GM19099 (cell line): ENCODE measurements around the gene NRG2.

Experiments used
- POLR2A ChIP-seq: IDR thresholded peaks from 3 replicates; pipeline ENCODE4 v1.6.1; 2011; ENCODE audit warnings: low read depth; ENCODE audit not compliant: insufficient read length; ENCODE audit errors: extremely low read depth

The NRG2 gene

DNA sequence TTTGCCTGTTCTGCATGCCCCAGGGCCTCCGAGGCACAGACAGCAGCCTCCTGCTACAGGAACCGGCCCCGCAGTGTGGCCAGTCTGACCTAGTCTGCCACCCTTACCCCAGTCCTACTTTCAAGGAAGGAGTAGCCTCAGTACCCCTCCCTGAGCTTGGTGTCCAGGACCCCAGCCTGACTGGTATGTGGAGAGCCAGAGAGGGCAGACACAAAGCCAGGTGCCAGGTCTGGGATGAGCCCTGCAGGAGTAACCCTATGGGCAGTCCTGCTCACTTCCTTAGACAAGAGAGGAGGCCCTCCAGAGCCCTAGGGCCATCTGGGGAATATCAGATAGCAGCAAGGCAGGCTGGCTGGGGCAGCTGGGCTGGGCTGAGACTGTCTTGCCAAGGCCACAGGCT is 67.8 kb downstream of the NRG2 start:
- no peak for TF ChIP-seq POLR2A

DNA sequence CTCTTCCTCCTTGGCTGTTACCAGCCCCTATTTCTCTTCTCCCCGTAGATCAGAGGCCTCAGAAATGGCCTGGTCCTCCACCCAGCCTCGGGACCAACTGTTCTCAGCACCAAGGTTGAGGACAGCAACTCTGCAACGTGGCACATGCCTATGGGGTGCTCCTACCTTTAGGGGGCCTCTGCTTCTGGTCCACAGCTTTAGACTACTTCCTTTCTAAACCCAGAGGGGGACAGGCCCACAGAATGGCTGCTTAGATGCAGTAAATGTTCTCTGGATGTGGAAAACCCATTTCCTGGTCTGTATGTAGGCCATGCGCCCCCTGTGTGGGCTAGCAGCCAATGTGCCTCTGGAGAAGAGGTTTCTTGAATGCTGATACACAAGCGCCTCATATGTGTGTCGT is 68.4 kb downstream of the NRG2 start:
- no peak for TF ChIP-seq POLR2A

DNA sequence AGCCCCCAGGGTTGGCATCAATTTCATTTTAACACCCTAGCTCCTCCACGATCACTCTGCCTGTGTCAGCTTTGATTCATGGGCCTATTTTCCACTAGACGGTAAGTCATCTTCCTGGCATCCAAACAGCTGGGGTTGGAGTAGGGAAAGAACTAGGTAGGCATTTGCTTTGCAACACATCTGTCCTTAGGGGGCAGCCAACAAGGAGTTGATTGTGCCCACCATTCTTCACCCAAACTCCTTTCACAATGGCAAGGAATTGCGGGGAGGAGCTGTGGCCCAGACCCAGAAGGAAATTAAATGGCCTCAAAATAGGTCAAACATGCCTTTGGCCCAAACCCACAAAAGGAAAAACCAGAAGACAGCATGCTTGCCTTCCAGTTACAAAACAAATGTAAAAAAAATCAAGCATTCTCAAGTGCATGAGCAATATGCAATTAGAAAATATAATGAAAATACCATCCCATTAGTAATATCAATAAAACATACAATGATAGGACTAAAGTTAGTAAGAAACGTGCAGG is 71.8 kb downstream of the NRG2 start:
- no peak for TF ChIP-seq POLR2A

DNA sequence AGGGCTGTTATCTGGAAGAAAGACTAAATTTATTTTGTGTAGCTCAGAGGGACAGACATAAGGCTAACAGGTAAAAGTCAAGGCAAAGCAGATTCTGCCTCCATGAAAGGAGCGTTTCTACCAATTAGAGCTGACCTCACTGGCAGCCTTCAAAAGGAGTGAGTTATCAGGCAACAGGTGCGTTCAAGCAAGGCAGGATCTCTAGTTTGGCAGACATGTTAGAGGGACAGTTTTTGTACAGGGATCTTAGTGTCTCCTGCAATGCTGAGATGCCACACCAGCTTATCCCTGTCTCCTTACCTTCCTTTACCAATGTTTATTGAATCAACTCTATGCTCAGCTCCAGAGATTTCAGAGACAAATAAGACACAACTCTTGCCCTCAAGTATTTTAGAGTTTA is 73.8 kb downstream of the NRG2 start:
- no peak for TF ChIP-seq POLR2A

DNA sequence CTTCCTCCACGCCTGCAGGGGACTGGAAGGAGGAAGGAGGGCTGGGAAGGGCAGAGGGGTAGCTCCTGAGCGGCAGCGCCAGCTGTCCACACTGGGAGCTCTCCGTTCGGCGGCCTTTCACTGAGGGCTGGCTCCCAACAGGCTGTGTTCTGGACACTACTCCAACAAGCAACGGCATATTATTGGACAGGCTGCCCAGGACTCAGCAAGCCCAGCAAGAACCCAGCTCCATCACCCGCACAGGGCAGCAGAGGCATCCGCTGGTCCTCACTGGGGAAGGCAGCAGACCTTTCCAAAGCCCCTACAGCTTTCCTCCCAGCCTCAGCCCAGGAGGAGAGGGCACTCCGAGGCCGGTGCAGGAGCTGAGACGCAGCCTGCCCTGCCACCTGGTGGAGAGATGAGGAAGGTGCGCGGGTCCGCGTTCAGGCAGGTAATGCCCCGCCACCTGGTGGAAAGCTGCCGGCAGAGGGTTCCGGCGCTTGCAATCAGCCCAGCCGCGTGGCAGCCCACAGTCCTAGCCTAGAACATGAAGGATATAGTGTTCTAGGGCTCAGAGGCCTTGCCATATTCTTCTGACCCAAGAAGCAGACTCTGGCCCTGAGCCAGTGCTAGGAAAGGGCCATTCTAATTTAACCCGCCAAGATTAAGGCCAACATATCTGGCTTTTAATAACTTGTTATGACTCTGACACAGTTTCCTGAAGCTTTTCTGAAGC is 74.4 kb downstream of the NRG2 start:
- no peak for TF ChIP-seq POLR2A

DNA sequence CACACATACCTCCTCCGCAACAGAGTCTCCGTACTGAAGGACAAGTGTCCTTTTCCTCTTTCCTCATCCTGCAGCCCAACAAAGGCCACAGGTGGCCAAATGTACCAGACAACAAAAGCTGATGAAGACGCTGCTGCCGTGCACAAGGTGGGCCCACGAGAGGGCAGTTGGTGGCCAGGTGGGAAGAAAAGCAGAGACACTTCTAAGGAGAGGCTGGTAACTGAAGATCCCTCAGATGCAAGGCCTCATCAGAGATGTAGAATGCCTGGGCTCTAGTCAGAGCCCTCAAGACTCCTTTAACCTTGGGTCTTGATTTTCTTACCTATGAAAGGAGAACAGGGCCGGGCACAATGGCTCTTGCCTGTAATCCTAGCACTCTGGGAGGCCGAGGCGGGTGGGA is 75.7 kb downstream of the NRG2 start:
- TF ChIP-seq POLR2A = no peak

DNA sequence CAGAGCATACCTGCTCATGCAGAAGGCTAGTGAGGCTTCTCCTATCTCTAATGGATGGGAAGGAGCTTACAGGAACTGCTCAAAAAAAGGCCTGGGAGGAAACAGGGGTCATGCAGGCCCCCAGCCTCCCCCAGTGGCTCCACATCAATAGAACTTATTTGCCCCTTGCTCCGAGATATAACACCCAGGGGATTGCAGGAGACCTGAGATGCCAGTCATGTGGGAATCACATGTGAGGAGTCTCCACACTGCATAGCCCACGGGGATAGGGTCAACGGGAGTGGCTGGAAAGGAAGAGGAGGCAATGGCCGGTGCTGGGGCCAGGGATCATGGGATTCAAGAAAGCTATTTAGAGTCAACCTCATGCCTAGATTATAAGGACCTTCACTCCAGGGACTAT is 76.2 kb downstream of the NRG2 start:
- TF ChIP-seq POLR2A = no peak

DNA sequence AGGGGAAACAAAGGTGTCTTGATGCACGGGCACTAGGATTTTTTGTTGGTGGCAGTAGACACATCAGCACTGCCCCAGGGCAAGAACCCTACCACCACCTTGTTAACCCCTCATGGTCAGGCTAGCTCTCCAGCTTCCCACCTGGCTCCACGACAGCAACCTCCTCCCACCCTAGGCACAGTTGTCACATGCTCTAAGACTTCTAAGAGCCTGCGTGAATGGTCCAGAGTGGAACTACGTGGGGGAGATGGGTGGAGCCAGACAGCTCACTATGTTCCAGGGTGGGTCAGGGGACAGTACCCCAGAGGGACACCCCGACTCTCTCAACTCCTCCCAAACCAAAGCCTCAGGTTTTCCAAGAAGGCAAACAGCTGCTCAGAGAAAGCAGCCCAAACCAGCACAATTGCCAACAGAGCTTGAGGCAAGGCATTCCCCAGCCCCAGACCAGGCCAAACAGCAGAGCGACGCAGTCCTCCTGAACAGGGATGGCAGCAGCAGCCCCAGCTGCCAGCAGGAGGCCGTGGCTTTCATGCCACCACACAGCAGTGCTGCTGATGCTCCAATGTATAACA is 78.0 kb downstream of the NRG2 start:
- no peak for TF ChIP-seq POLR2A

DNA sequence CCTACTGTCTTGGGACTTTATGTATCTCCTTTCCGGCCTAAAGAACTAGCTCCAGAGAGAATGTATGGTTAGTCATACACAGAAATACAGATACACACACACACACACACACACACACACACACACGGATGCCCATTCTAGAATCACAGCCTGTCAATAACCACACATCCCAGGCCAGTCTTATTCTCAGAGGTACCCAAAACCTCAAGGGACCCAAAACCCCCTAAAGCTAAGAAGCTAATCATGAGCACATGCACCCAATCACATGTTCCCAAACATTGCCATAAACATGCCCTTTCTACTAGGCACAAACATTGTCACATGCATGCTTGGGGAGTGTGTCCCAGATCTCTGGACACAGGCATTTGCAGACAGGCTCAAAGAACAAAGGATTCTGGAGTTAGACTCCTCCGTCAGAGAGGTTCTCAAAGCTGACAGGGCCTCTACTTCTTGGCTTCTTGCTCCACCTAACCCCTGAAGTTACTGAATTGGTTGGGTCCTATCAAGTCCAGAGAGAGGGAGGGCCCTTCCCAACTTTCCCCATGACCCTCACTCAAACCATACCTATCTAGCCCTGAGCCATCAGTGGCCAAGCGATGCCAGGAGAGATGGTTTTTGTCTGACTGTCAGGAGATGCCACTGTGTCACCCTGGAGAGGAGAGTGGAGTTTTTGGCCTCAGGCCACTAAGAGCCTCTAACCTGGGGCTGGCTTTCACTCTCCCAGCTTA is 78.7 kb downstream of the NRG2 start:
- TF ChIP-seq POLR2A = no peak

DNA sequence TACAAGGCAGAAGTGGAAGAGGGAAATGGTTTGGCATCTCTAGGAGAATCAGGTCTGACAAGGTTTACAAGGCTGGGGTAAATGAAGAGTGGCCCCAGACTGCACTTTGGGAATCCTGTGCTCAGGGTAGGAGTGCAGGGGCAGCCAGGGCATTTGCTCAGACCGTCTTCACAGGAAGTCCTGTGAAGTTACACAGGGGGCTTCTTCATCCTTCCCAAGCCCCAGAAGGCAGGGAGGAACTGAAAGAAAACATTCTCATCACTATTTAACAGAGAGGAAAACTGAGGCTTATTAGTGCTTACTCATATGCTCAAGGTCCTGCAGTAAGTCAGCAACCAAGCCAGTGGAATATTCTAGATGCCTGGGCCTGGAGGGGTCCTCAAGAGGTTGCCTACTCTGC is 80.7 kb downstream of the NRG2 start:
- TF ChIP-seq POLR2A = no peak

DNA sequence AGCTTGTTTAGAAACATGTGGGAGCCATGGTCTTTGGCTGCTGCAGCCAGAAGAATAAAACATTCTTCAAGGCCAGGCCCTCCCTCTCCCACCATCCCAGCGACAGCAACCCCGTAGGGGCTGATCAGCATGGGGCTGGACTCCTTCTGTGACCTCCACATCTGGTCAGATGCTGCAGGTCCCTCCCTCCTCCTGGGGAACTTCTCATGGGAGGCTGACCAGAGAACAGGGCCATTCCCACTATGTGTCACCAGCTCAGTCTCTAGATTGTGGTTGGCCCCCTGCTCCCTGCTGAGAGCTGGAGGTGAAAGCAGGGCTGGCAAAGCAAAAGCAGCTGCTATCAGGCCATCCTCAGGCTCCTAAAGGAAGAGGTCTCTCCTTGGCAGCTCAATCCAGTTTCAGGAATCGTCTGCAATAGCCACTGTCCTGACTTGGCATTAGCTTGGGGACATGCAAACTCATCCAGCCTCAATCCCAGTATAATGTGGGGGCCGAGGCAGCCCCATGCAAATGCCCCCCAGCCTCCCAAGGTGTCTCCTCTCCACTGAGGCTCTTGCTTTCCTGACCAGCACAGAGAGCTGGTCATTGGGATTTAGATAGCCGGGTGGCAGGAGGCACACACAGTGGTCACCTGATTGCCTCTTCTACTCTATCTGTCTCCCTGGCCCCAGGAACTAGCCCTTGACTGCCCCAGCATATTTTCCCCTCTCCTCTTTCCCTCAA is 81.5 kb downstream of the NRG2 start:
- TF ChIP-seq POLR2A = no peak

DNA sequence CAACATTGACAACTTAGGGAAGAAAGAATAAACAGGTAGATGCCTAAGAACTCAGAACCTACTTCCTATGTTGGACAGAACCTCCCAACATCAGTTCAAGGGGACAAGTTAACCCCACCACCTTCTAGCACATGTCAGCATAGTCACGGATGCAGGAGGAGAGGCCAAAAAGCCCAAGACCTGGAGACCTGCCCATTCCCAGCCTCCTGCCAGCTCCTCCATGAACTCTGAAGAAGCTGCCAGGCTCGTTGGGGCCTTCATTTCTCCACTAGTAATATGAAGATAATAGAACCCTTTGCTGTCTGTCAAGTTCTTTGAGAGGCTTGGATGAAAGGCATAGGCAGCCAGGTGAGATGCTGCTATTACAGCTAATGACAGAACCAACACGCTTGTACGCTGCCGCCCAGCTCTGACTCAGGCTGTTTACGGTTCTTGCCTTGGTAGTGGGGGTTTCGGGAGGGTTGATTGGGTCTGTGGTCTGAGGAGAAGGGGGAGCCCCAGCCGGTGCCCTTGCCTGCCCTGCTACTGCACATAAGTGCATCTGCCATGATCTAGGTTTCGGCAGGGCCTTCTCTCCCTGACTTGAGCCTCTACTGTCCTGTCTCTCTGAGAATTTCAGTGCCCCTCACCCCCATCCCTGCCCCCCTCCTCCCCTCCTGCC is 82.2 kb downstream of the NRG2 start:
- TF ChIP-seq POLR2A = no peak

DNA sequence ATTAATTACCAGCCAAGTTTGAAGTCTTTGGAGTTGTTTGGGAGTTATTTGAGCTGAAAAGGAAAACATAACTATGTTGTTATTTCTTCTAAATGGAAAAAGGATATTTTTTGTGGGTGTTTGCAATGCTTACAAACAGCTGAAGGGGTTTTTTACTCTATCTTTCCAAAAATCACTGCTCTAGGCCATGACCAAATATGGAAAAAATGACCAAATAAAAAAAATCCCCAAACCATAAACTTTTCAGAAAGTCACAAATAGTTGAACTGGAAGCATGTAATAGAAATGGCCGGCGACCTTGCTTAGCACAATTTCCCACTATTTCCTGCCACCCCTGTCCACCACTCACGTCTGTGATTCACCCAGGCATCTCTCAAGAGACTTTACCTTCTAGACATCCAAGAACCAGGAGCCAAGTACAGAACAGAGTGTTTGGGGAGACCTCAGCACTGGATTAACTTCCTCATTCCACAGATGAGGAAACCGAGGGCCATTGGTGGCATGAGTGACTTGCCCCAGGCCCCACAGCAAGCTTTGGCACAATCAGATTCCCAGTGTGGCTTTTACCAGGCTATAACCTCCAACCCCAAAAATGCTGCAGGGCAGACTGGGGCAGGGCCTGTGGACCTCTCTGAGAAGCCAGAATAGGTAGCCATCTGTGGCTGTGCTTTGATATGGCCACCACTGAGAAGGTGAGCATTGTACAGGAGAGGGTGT is 84.5 kb downstream of the NRG2 start:
- no peak for TF ChIP-seq POLR2A

DNA sequence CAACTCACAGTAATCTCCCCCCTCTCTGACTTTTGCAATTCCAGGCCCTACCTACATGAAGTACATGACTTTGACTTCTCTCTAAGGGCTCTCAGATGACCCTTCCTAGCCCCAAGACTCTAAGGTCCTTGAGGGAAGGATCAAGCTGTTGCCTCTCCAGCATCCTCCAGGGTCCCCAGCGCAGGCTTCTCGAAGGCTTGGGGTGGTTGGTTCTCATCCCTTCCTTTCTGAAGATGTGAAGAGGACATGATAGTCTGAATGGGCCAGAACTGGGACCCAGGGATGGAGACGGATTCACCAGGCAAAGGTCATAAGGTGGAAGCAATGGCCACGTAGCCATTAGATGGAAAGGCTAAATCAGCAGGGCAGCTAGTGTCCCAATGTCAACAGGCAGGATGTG is 86.8 kb downstream of the NRG2 start:
- no peak for TF ChIP-seq POLR2A
